Bronchial epithelial cell (primary cell): ENCODE results near the gene STK31. TPM values are rescaled to one million over a fixed set of nuclear protein-coding genes. Genes with fewer than 3 reads are reported as not detected.
A peak's percentile ranks its signal among the peaks of the same experiment; 100 is the strongest.
"Not testable (repeated sequence)": the region's sequence is repeated elsewhere in the genome, so short reads cannot be mapped to it uniquely, and the experiment has no call there.

Source experiments
- DNase-seq: peaks from one replicate; pipeline ENCODE4 v3.0.0-alpha.2; 2010; ENCODE audit warnings: low read depth
- FAIRE-seq: peaks from 2 replicates; lab custom pipeline; 2011; peaks lifted over from hg19 to GRCh38; lab: Jason Lieb, UNC
- H3K27me3 ChIP-seq: 2 replicates; pipeline ENCODE4 v1.5.1; 2011; ENCODE audit warnings: low read length; ENCODE audit not compliant: control insufficient read depth, insufficient read depth
- H3K36me3 ChIP-seq: 2 replicates; pipeline ENCODE4 v1.5.1; 2011; ENCODE audit warnings: low read length; ENCODE audit not compliant: control insufficient read depth, insufficient read depth
- H3K4me3 ChIP-seq: 2 replicates; pipeline ENCODE4 v1.5.1; 2011; ENCODE audit warnings: mild to moderate bottlenecking, low read depth, low read length, control low read depth
- CTCF ChIP-seq: IDR thresholded peaks from 2 replicates; pipeline ENCODE4 v1.5.1; 2011; ENCODE audit warnings: mild to moderate bottlenecking, moderate library complexity, low read length, control low read depth, inconsistent platforms; ENCODE audit not compliant: insufficient read depth, severe bottlenecking
- total RNA-seq: library from RNA; depleted of rRNA; stranded (reverse); fragments of >200 nt; gene quantifications from 2 replicates; pipeline ENCODE4 v1.2.1, GENCODE V29; 2014

The STK31 gene
- total RNA-seq, 1 donor from 2014 or later, result under 0.01 TPM

GRCh38 chr7:23802720-23803397 lies 92.8 kb downstream of the STK31 start:
- FAIRE-seq, result no peak
- Histone ChIP-seq H3K36me3 (no peaks in the 10 kb centered on the region), H3K4me3 (no peak overlapping the region), H3K27me3 (no peaks in the 10 kb centered on the region)
- no peak for TF ChIP-seq CTCF
- DNase-seq, result no peak

GRCh38 chr7:23804707-23805106 lies 94.7 kb downstream of the STK31 start:
- no peak for FAIRE-seq

GRCh38 chr7:23808421-23808820 lies 98.4 kb downstream of the STK31 start:
- no peak overlapping the region for H3K4me3 ChIP-seq
- DNase-seq, result no peak
- TF ChIP-seq CTCF, result no peak
- H3K36me3 ChIP-seq, result no peaks in the 10 kb centered on the region
- peak; percentile 36 for FAIRE-seq
- H3K27me3 ChIP-seq, result no peaks in the 10 kb centered on the region

More at GRCh38 chr7:23804707-23805106, 94.7 kb downstream of the STK31 start:
- TF ChIP-seq CTCF, result no peak
- DNase-seq, result no peak
- Histone ChIP-seq H3K27me3 (no peaks in the 10 kb centered on the region), H3K36me3 (no peaks in the 10 kb centered on the region), H3K4me3 (no peak overlapping the region)

- Histone ChIP-seq H3K36me3 (no peaks in the 10 kb centered on the region), H3K27me3 (no peaks in the 10 kb centered on the region), H3K4me3 (no peak overlapping the region)
- DNase-seq, result no peak
- no peak for TF ChIP-seq CTCF
- FAIRE-seq, result no peak
These were observed 100.1 kb downstream of the STK31 start for GRCh38 chr7:23810099-23810498.

- H3K4me3 ChIP-seq, result no peak overlapping the region
- FAIRE-seq, result no peak
- H3K36me3 ChIP-seq, result no peaks in the 10 kb centered on the region
- DNase-seq, result peak; percentile 9
- peak; percentile 27 for TF ChIP-seq CTCF
- H3K27me3 ChIP-seq, result no peaks in the 10 kb centered on the region
These were observed 101.5 kb downstream of the STK31 start for GRCh38 chr7:23811540-23811939.

GRCh38 chr7:23828125-23828524 lies 118.1 kb downstream of the STK31 start:
- DNase-seq, H3K4me3 ChIP-seq, H3K36me3 ChIP-seq, FAIRE-seq, H3K27me3 ChIP-seq: not testable (repeated sequence)

- not testable (repeated sequence) for H3K36me3 ChIP-seq, FAIRE-seq, H3K4me3 ChIP-seq, H3K27me3 ChIP-seq, DNase-seq
These were observed 122.7 kb downstream of the STK31 start for GRCh38 chr7:23832733-23833132.
